Measurements from ENCODE around the gene MACF1. TPM values are rescaled to one million over a fixed set of nuclear protein-coding genes. Genes with fewer than 3 reads are reported as not detected.
"Not testable (repeated sequence)": the region's sequence is repeated elsewhere in the genome, so short reads cannot be mapped to it uniquely, and the experiment has no call there.

Gene MACF1
- total and polyA plus RNA-seq, 2 experiments from 2014 or later = 80.4 to 261 TPM

- Histone ChIP-seq H3K9me3 (ENCODE audit: low read depth) (no peaks in the 10 kb centered on the region), H3K27ac (no peak overlapping the region), H3K4me1 (ENCODE audit: low read depth) (no peaks in the 10 kb centered on the region), H3K36me3 (no peaks in the 10 kb centered on the region), H3K27me3 (no peaks in the 10 kb centered on the region), H3K4me3 (no peak overlapping the region)
- no peak for TF ChIP-seq CTCF (IDR thresholded peaks at IDR 0.05; ENCODE audit: low read depth, low read length)
- DNase-seq (ENCODE audit: low read depth in 1 of 2, low spot score in 1 of 2) = no peak
Observed at GRCh38 chr1:39524591-39525365, 320.3 kb downstream of the MACF1 start.

DNA sequence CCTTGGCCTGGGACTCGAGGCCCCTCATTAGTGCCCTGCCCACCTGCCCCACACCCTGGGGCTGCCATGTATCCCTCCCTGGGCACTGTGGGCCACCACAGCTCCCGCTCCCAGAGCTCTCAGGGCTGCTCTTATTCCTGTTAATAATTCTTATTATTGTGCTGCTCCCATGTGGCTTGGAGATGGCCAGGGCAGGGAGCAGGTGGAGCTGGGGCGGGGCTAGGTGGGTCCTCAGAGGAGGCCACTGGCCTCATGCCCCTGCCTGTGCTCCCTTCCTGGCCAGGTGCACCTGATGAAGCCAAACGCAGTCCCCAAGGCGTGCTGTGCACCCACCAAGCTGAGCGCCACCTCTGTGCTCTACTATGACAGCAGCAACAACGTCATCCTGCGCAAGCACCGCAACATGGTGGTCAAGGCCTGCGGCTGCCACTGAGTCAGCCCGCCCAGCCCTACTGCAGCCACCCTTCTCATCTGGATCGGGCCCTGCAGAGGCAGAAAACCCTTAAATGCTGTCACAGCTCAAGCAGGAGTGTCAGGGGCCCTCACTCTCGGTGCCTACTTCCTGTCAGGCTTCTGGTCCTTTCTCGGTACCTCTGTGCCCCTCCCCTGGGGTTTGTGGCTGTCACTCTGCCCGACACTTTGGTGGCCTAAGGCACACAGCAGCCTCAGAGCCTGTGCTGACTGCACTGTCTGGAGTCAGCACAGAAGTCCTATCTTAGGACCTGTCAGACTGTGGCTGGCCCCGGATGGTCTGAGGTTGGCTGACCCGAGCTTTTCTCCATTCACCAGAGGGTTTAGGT is 321.1 kb downstream of the MACF1 start:
- H3K27me3 ChIP-seq = no peaks in the 10 kb centered on the region
- H3K4me3 ChIP-seq = no peak overlapping the region
- no peaks in the 10 kb centered on the region for H3K36me3 ChIP-seq
- no peak overlapping the region for H3K27ac ChIP-seq
- peak in 1 of 2 donors; percentile 45 for DNase-seq (ENCODE audit: low read depth in 1 of 2, low spot score in 1 of 2)
- no peak for TF ChIP-seq CTCF (IDR thresholded peaks at IDR 0.05; ENCODE audit: low read depth, low read length)
- H3K9me3 ChIP-seq (ENCODE audit: low read depth) = no peaks in the 10 kb centered on the region
- H3K4me1 ChIP-seq (ENCODE audit: low read depth) = no peaks in the 10 kb centered on the region

- no peaks in the 10 kb centered on the region for H3K36me3 ChIP-seq
- H3K9me3 ChIP-seq (ENCODE audit: low read depth) = no peaks in the 10 kb centered on the region
- DNase-seq (ENCODE audit: low read depth in 1 of 2, low spot score in 1 of 2) = no peak
- TF ChIP-seq CTCF (IDR thresholded peaks at IDR 0.05; ENCODE audit: low read depth, low read length) = no peak
- no peaks in the 10 kb centered on the region for H3K27me3 ChIP-seq
- no peaks in the 10 kb centered on the region for H3K4me1 ChIP-seq (ENCODE audit: low read depth)
- H3K27ac ChIP-seq = no peak overlapping the region
- no peak overlapping the region for H3K4me3 ChIP-seq
Observed at GRCh38 chr1:39526466-39527189, 322.1 kb downstream of the MACF1 start.

DNA sequence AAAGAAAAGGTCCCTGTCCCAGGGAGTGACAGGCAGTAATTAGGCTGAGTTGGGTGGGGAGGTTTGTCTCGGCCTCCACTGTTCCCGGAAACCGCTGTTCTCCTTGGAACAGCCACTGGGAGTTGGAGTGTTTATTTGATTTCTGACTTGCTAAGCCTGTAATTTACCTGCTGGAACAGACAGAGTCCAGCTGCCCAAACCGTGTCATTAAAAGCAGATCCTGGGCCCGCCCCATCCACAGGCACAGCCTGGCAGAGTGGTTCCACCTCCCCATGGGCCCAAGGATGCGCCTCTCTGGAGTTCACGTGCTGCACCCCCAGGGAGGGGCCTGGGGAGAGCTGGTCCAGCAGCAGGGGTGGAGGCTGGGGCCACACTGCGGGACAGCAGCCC is 322.7 kb downstream of the MACF1 start:
- not testable (repeated sequence) for H3K4me3 ChIP-seq; H3K27me3 ChIP-seq; DNase-seq (ENCODE audit: low read depth in 1 of 2, low spot score in 1 of 2); H3K36me3 ChIP-seq; H3K9me3 ChIP-seq (ENCODE audit: low read depth); H3K4me1 ChIP-seq (ENCODE audit: low read depth); H3K27ac ChIP-seq

DNA sequence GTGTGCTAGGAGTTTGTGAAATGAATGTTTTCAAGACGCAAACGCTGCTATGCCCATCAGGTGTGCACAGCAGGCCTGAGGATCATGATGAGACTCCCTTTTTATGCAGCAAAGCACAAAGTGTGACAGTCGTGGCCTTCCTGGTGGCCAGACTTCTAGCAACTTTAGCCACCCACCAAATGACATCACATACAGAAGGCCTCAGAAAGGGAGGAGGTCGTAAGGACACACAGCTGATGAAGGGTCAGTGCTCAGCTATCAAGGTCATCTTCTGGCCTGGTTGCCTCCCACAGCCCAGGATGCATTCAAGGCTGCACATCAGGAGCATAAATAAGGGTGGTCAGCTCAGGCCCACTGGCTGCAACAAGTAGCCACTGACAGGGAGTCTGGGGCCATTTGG is 323.6 kb downstream of the MACF1 start:
- no peaks in the 10 kb centered on the region for H3K27me3 ChIP-seq
- no peaks in the 10 kb centered on the region for H3K9me3 ChIP-seq (ENCODE audit: low read depth)
- H3K4me1 ChIP-seq (ENCODE audit: low read depth) = no peaks in the 10 kb centered on the region
- H3K27ac ChIP-seq = no peak overlapping the region
- DNase-seq (ENCODE audit: low read depth in 1 of 2, low spot score in 1 of 2) = no peak
- no peak overlapping the region for H3K4me3 ChIP-seq
- TF ChIP-seq CTCF (IDR thresholded peaks at IDR 0.05; ENCODE audit: low read depth, low read length) = no peak
- no peaks in the 10 kb centered on the region for H3K36me3 ChIP-seq

Data from cardiac muscle cell (in vitro differentiated cells and primary cell).